WERI-Rb-1 (cell line): ENCODE results near the gene SCT.

ENCODE experiments used
- DNase-seq: peaks from one replicate; pipeline ENCODE4 v3.0.0-alpha.2; 2020
- H3K27ac ChIP-seq: fragments of 250-450 bp; sonication (Bioruptor Pico); 2 replicates; pipeline ENCODE4 v1.5.1; 2020; ENCODE audit warnings: mild to moderate bottlenecking, moderate library complexity
- H3K27me3 ChIP-seq: fragments of 250-450 bp; sonication (Bioruptor Pico); 2 replicates; pipeline ENCODE4 v1.5.1; 2021; ENCODE audit warnings: mild to moderate bottlenecking, low read depth, moderate library complexity; ENCODE audit not compliant: insufficient read depth, severe bottlenecking
- H3K36me3 ChIP-seq: fragments of 250-450 bp; sonication (Bioruptor Pico); 2 replicates; pipeline ENCODE4 v1.5.1; 2020; ENCODE audit warnings: mild to moderate bottlenecking, moderate library complexity
- H3K4me3 ChIP-seq: 2 replicates; pipeline ENCODE4 v1.5.1; 2011; ENCODE audit warnings: low read depth, mild to moderate bottlenecking, control low read depth, low read length
- H3K9me3 ChIP-seq: fragments of 250-450 bp; sonication (Bioruptor Pico); 2 replicates; pipeline ENCODE4 v1.5.1; 2021; ENCODE audit warnings: mild to moderate bottlenecking, moderate library complexity; ENCODE audit not compliant: severe bottlenecking
- CTCF ChIP-seq: IDR thresholded peaks from 2 replicates; pipeline ENCODE4 v1.5.1; 2011; ENCODE audit warnings: low read depth, mild to moderate bottlenecking, control low read depth, inconsistent platforms, low read length

The SCT gene

GRCh38 chr11:640021-640706 is 13.2 kb upstream of the SCT start:
- Histone ChIP-seq H3K9me3 (no peaks in the 10 kb centered on the region), H3K27me3 (no peaks in the 10 kb centered on the region), H3K36me3 (peaks cover 38% of the 10 kb centered on the region), H3K27ac (no peak overlapping the region), H3K4me3 (no peak overlapping the region)
- no peak for TF ChIP-seq CTCF
- DNase-seq: no peak

- Histone ChIP-seq H3K27me3 (no peaks in the 10 kb centered on the region), H3K9me3 (no peaks in the 10 kb centered on the region), H3K27ac (peak overlapping the region; percentile 70), H3K36me3 (peaks cover 37% of the 10 kb centered on the region), H3K4me3 (no peak overlapping the region)
- DNase-seq: no peak
- TF ChIP-seq CTCF: no peak
Observed at GRCh38 chr11:639332-639955, 12.5 kb upstream of the SCT start.

GRCh38 chr11:638631-639331 is 11.8 kb upstream of the SCT start:
- no peaks in the 10 kb centered on the region for H3K9me3 ChIP-seq
- no peaks in the 10 kb centered on the region for H3K27me3 ChIP-seq
- DNase-seq: peak; percentile 50
- H3K27ac ChIP-seq: peak overlapping the region; percentile 70
- TF ChIP-seq CTCF: no peak
- H3K36me3 ChIP-seq: peaks cover 31% of the 10 kb centered on the region
- no peak overlapping the region for H3K4me3 ChIP-seq

GRCh38 chr11:637593-638521 is 10.9 kb upstream of the SCT start:
- H3K27me3 ChIP-seq: no peaks in the 10 kb centered on the region
- no peaks in the 10 kb centered on the region for H3K9me3 ChIP-seq
- H3K4me3 ChIP-seq: no peak overlapping the region
- H3K27ac ChIP-seq: peak overlapping the region; percentile 70
- TF ChIP-seq CTCF: no peak
- peak; percentile 88 for DNase-seq
- peaks cover 26% of the 10 kb centered on the region for H3K36me3 ChIP-seq

- H3K9me3 ChIP-seq: no peaks in the 10 kb centered on the region
- peaks cover 25% of the 10 kb centered on the region for H3K36me3 ChIP-seq
- peak overlapping the region; percentile 70 for H3K27ac ChIP-seq
- H3K4me3 ChIP-seq: no peak overlapping the region
- H3K27me3 ChIP-seq: no peaks in the 10 kb centered on the region
- no peak for TF ChIP-seq CTCF
- DNase-seq: no peak
Observed at GRCh38 chr11:637333-637592, 10.3 kb upstream of the SCT start.
